Stimulated activated CD4-positive, alpha-beta T cell treated with anti-CD3 and anti-CD28 coated beads, Interleukin-12 subunit alpha, Interleukin-12 subunit beta, amount 100 ng/mL, for 24 hours (primary cell): ENCODE results near the gene HSD3B7.

ENCODE experiments used
- DNase-seq, 2 experiments: peaks; one replicate each; pipeline ENCODE4 v3.0.0-alpha.2; 2020; ENCODE audit warnings: low read depth in 2 of 2

Gene HSD3B7

GRCh38 chr16:30982548-30983288 is 2.3 kb upstream of the HSD3B7 start:
- DNase-seq = no peak

- DNase-seq = no peak
Observed at GRCh38 chr16:30983289-30983889, 1.6 kb upstream of the HSD3B7 start.

- no peak for DNase-seq
Observed at GRCh38 chr16:30983898-30984610, 953 bp upstream of the HSD3B7 start.

- no peak for DNase-seq
Observed at GRCh38 chr16:30985401-30986128, 558 bp downstream of the HSD3B7 start.

- DNase-seq = no peak
Observed at GRCh38 chr16:30986129-30986991, 1.4 kb downstream of the HSD3B7 start.

- DNase-seq = no peak
Observed at GRCh38 chr16:30987581-30988190, 2.7 kb downstream of the HSD3B7 start.

GRCh38 chr16:30989469-30990047 is 4.6 kb downstream of the HSD3B7 start:
- no peak for DNase-seq

- no peak for DNase-seq
Observed at GRCh38 chr16:30990105-30990504, 5.1 kb downstream of the HSD3B7 start.

- no peak for DNase-seq
Observed at GRCh38 chr16:30991052-30991451, 6.0 kb downstream of the HSD3B7 start.

- no peak for DNase-seq
Observed at GRCh38 chr16:30992276-30992780, 7.3 kb downstream of the HSD3B7 start.

GRCh38 chr16:30992931-30993816 is 8.2 kb downstream of the HSD3B7 start:
- no peak for DNase-seq

GRCh38 chr16:30995927-30996323 is 10.9 kb downstream of the HSD3B7 start:
- DNase-seq = no peak

GRCh38 chr16:30996324-30996984 is 11.4 kb downstream of the HSD3B7 start:
- no peak for DNase-seq

- DNase-seq = peak; percentile 62 to 78
Observed at GRCh38 chr16:30996985-30997724, 12.1 kb downstream of the HSD3B7 start.

- no peak for DNase-seq
Observed at GRCh38 chr16:30997725-30998711, 13.0 kb downstream of the HSD3B7 start.

- DNase-seq = no peak
Observed at GRCh38 chr16:30998852-30999761, 14.1 kb downstream of the HSD3B7 start.
